GM18867 (cell line): ENCODE results near the gene GPRC6A.
"Not testable (repeated sequence)": the region's sequence is repeated elsewhere in the genome, so short reads cannot be mapped to it uniquely, and the experiment has no call there.

Source experiments
- ATAC-seq: cut with Tn5 transposase; IDR thresholded peaks from one replicate; pipeline ENCODE4 v1.9.1; 2021; ENCODE audit warnings: mild to moderate bottlenecking, moderate library complexity; ENCODE audit not compliant: unreplicated experiment

Gene GPRC6A

GRCh38 chr6:116828983-116829382 lies at the start of gene GPRC6A:
GPRC6A (minus strand) TSS chr6:116829083; CDS start chr6:116829013, 70 bp downstream.
- ATAC-seq: no peak

GRCh38 chr6:116877743-116878142 lies 48.9 kb upstream of the GPRC6A start:
- ATAC-seq: no peak

GRCh38 chr6:116876635-116877611 lies 48.0 kb upstream of the GPRC6A start, which contains the start of gene RFX6:
RFX6 (plus strand) TSS chr6:116877242; CDS start chr6:116877276, 34 bp downstream.
- ATAC-seq: no peak

- ATAC-seq: no peak
Observed at GRCh38 chr6:116876107-116876506, 47.2 kb upstream of the GPRC6A start.

GRCh38 chr6:116872771-116873170 lies 43.9 kb upstream of the GPRC6A start:
- ATAC-seq: no peak

GRCh38 chr6:116866281-116866871 lies 37.5 kb upstream of the GPRC6A start:
- peak; percentile 90 for ATAC-seq

- no peak for ATAC-seq
Observed at GRCh38 chr6:116859264-116859663, 30.4 kb upstream of the GPRC6A start.

- no peak for ATAC-seq
Observed at GRCh38 chr6:116858060-116858459, 29.2 kb upstream of the GPRC6A start.

- ATAC-seq: peak; percentile 69
Observed at GRCh38 chr6:116847227-116847626, 18.3 kb upstream of the GPRC6A start.

- ATAC-seq: no peak
Observed at GRCh38 chr6:116842459-116842858, 13.6 kb upstream of the GPRC6A start.

- ATAC-seq: no peak
Observed at GRCh38 chr6:116840091-116840490, 11.2 kb upstream of the GPRC6A start.

- ATAC-seq: no peak
Observed at GRCh38 chr6:116836606-116837342, 7.9 kb upstream of the GPRC6A start.

GRCh38 chr6:116834526-116834925 lies 5.6 kb upstream of the GPRC6A start:
- ATAC-seq: not testable (repeated sequence)

- ATAC-seq: no peak
Observed at GRCh38 chr6:116827561-116828240, 1.2 kb downstream of the GPRC6A start.

- ATAC-seq: not testable (repeated sequence)
Observed at GRCh38 chr6:116816336-116816735, 12.5 kb downstream of the GPRC6A start.

- no peak for ATAC-seq
Observed at GRCh38 chr6:116812051-116812650, 16.7 kb downstream of the GPRC6A start.

GRCh38 chr6:116801971-116802370 lies 26.9 kb downstream of the GPRC6A start:
- ATAC-seq: no peak

GRCh38 chr6:116799945-116800344 lies 28.9 kb downstream of the GPRC6A start:
- ATAC-seq: no peak

- ATAC-seq: no peak
Observed at GRCh38 chr6:116797585-116797984, 31.3 kb downstream of the GPRC6A start.

GRCh38 chr6:116793224-116793623 lies 35.7 kb downstream of the GPRC6A start:
- ATAC-seq: no peak
